ENCODE results near the gene ZHX3.
"Not testable (repeated sequence)": the region's sequence is repeated elsewhere in the genome, so short reads cannot be mapped to it uniquely, and the experiment has no call there.

The ZHX3 gene

GRCh38 chr20:41261790-41262717, 55.5 kb downstream of the ZHX3 start:
- peak in 1 of 51 donors; percentile 29 for DNase-seq

GRCh38 chr20:41261260-41261659, 56.3 kb downstream of the ZHX3 start:
- DNase-seq = no peak

- DNase-seq = no peak
Measured at GRCh38 chr20:41260734-41261220, 56.8 kb downstream of the ZHX3 start.

GRCh38 chr20:41259309-41259708, 58.2 kb downstream of the ZHX3 start:
- no peak for DNase-seq

- DNase-seq = no peak
Measured at GRCh38 chr20:41258474-41258873, 59.1 kb downstream of the ZHX3 start.

- no peak for DNase-seq
Measured at GRCh38 chr20:41256516-41256915, 61.0 kb downstream of the ZHX3 start.

GRCh38 chr20:41255655-41256054, 61.9 kb downstream of the ZHX3 start:
- no peak for DNase-seq

GRCh38 chr20:41249411-41250281, 67.9 kb downstream of the ZHX3 start:
- DNase-seq = peak in 31 of 51 donors; percentile 7 to 84 (median 45)

GRCh38 chr20:41248368-41249024, 69.0 kb downstream of the ZHX3 start:
- DNase-seq = peak in 9 of 51 donors; percentile 13 to 64 (median 32)

- peak in 1 of 51 donors; percentile 61 for DNase-seq
Measured at GRCh38 chr20:41247523-41248367, 69.8 kb downstream of the ZHX3 start.

- peak in 18 of 51 donors; percentile 8 to 88 (median 30) for DNase-seq
Measured at GRCh38 chr20:41245086-41245707, 72.3 kb downstream of the ZHX3 start.

- no peak for DNase-seq
Measured at GRCh38 chr20:41242807-41243206, 74.7 kb downstream of the ZHX3 start.

GRCh38 chr20:41242352-41242751, 75.2 kb downstream of the ZHX3 start:
- DNase-seq = no peak

GRCh38 chr20:41237233-41237632, 80.3 kb downstream of the ZHX3 start:
- not testable (repeated sequence) for DNase-seq

- DNase-seq = not testable (repeated sequence)
Measured at GRCh38 chr20:41236818-41237217, 80.7 kb downstream of the ZHX3 start.

GRCh38 chr20:41234546-41234945, 83.0 kb downstream of the ZHX3 start:
- peak in 38 of 51 donors; percentile 19 to 88 (median 63) for DNase-seq

GRCh38 chr20:41234041-41234440, 83.5 kb downstream of the ZHX3 start:
- DNase-seq = peak in 2 of 51 donors; percentile 57 to 63

- DNase-seq = peak in 2 of 51 donors; percentile 57 to 80
Measured at GRCh38 chr20:41232973-41233926, 84.3 kb downstream of the ZHX3 start.

- peak in 1 of 51 donors; percentile 21 for DNase-seq
Measured at GRCh38 chr20:41231136-41231535, 86.4 kb downstream of the ZHX3 start.

Data from hypothalamus (tissue), 51 donors.